ENCODE measurements around the gene LRP6.

DNA sequence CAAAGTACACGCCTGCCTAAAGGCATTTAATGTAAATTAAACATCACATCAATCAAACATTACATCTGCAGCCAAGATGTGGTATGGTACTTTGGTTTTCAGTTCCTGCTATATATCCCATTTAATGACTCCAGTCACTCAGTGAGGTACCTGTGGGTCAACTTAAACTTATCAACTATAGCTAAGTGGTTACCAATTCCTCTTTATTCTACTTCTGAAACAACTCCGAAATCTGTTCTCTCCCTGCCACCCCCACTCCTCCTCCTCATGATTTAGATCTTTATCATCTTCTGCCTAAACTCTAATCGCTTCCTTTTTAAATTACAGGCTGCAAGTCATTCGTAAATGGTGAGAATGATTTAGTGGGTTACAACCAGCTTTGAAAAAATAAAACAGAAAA, 138.2 kb downstream of the LRP6 start:
- TF ChIP-seq, protein P1, sequence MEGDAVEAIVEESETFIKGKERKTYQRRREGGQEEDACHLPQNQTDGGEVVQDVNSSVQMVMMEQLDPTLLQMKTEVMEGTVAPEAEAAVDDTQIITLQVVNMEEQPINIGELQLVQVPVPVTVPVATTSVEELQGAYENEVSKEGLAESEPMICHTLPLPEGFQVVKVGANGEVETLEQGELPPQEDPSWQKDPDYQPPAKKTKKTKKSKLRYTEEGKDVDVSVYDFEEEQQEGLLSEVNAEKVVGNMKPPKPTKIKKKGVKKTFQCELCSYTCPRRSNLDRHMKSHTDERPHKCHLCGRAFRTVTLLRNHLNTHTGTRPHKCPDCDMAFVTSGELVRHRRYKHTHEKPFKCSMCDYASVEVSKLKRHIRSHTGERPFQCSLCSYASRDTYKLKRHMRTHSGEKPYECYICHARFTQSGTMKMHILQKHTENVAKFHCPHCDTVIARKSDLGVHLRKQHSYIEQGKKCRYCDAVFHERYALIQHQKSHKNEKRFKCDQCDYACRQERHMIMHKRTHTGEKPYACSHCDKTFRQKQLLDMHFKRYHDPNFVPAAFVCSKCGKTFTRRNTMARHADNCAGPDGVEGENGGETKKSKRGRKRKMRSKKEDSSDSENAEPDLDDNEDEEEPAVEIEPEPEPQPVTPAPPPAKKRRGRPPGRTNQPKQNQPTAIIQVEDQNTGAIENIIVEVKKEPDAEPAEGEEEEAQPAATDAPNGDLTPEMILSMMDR (conservative IDR thresholded peaks at IDR 0.05; ENCODE audit: low read depth, low read length), result no peak
- TF ChIP-seq EZH2 (IDR thresholded peaks at IDR 0.05; ENCODE audit: low read length, unreplicated experiment), result no peak
- no peak for TF ChIP-seq EZH2phosphoT487 (IDR thresholded peaks at IDR 0.05; ENCODE audit: borderline replicate concordance, low read length)

All from PC-3 (cell line).